Neural progenitor cell (in vitro differentiated cells): ENCODE results near the gene WIPF2. TPM values are rescaled to one million over a fixed set of nuclear protein-coding genes. Genes with fewer than 3 reads are reported as not detected.

Experiments used
- DNase-seq: peaks from one replicate; pipeline ENCODE4 v3.0.0-alpha.2; 2016; ENCODE audit warnings: low spot score
- H2AFZ ChIP-seq: fragments of 200-600 bp; sonication (generic); replicated peaks from 2 replicates; pipeline ENCODE4 v1.6.1; 2016; ENCODE audit warnings: antibody characterized with exemption
- H3F3A ChIP-seq: fragments of 200-600 bp; sonication (generic); 2 replicates; pipeline ENCODE4 v1.6.1; 2016; ENCODE audit warnings: antibody characterized with exemption, low read depth
- H3K27ac ChIP-seq: fragments of 200-600 bp; sonication (generic); 2 replicates; pipeline ENCODE4 v1.5.1; 2016; ENCODE audit warnings: mild to moderate bottlenecking
- H3K27me3 ChIP-seq: fragments of 200-600 bp; sonication (generic); 2 replicates; pipeline ENCODE4 v1.6.1; 2016; ENCODE audit warnings: mild to moderate bottlenecking, moderate library complexity
- H3K36me3 ChIP-seq: fragments of 200-600 bp; sonication (generic); 2 replicates; pipeline ENCODE4 v1.5.1; 2016
- H3K4me1 ChIP-seq: fragments of 200-600 bp; sonication (generic); 2 replicates; pipeline ENCODE4 v1.6.1; 2016; ENCODE audit warnings: mixed run types
- H3K4me2 ChIP-seq: fragments of 200-600 bp; sonication (generic); 2 replicates; pipeline ENCODE4 v1.6.1; 2016
- H3K4me3 ChIP-seq: fragments of 200-600 bp; sonication (generic); 2 replicates; pipeline ENCODE4 v1.5.1; 2016
- H3K79me2 ChIP-seq: fragments of 200-600 bp; sonication (generic); 2 replicates; pipeline ENCODE4 v1.6.1; 2016; ENCODE audit warnings: low read depth
- H3K9ac ChIP-seq: fragments of 200-600 bp; sonication (generic); 2 replicates; pipeline ENCODE4 v1.6.1; 2016
- H3K9me3 ChIP-seq: fragments of 200-600 bp; sonication (generic); 2 replicates; pipeline ENCODE4 v1.5.1; 2016; ENCODE audit warnings: low read depth
- H4K20me1 ChIP-seq: fragments of 200-600 bp; sonication (generic); 2 replicates; pipeline ENCODE4 v1.6.1; 2016; ENCODE audit warnings: low read depth
- H3K27ac Mint-ChIP-seq: 3 replicates; pipeline ENCODE4 v1.8.0; 2021; ENCODE audit warnings: mixed read lengths
- H3K27me3 Mint-ChIP-seq: 2 replicates; pipeline ENCODE4 v1.8.0; 2022; ENCODE audit warnings: low read depth, mild to moderate bottlenecking, inconsistent platforms, moderate library complexity, mixed read lengths; ENCODE audit not compliant: insufficient read depth
- H3K36me3 Mint-ChIP-seq: 3 replicates; pipeline ENCODE4 v1.8.0; 2021; ENCODE audit warnings: mixed read lengths
- H3K4me1 Mint-ChIP-seq: 3 replicates; pipeline ENCODE4 v1.8.0; 2021; ENCODE audit warnings: mixed read lengths
- H3K4me3 Mint-ChIP-seq: 3 replicates; pipeline ENCODE4 v1.8.0; 2021; ENCODE audit warnings: mild to moderate bottlenecking, moderate library complexity, mixed read lengths
- H3K9me3 Mint-ChIP-seq: 3 replicates; pipeline ENCODE4 v1.8.0; 2020; ENCODE audit warnings: mixed read lengths
- EZH2 ChIP-seq: fragments of 200-600 bp; sonication (generic); IDR thresholded peaks from 2 replicates; pipeline ENCODE4 v1.6.1; 2017; ENCODE audit warnings: antibody characterized with exemption, mild to moderate bottlenecking, moderate library complexity
- EZH2phosphoT487 ChIP-seq: fragments of 200-600 bp; sonication (generic); IDR thresholded peaks from 2 replicates; pipeline ENCODE4 v1.6.1; 2017; ENCODE audit warnings: antibody characterized with exemption
- total RNA-seq: library from RNA; depleted of rRNA; stranded (reverse); fragments of >200 nt; gene quantifications from 2 replicates; pipeline ENCODE4 v1.2.3, GENCODE V29; 2015; ENCODE audit warnings: low replicate concordance
- TF ChIP-seq, protein P1 (sequence below): fragments of 200-600 bp; sonication (generic); IDR thresholded peaks from 2 replicates; pipeline ENCODE4 v1.5.1; 2017; ENCODE audit warnings: antibody characterized with exemption, mild to moderate bottlenecking

Gene WIPF2
- total RNA-seq, 1 donor from 2014 or later: 6.8 TPM

DNA sequence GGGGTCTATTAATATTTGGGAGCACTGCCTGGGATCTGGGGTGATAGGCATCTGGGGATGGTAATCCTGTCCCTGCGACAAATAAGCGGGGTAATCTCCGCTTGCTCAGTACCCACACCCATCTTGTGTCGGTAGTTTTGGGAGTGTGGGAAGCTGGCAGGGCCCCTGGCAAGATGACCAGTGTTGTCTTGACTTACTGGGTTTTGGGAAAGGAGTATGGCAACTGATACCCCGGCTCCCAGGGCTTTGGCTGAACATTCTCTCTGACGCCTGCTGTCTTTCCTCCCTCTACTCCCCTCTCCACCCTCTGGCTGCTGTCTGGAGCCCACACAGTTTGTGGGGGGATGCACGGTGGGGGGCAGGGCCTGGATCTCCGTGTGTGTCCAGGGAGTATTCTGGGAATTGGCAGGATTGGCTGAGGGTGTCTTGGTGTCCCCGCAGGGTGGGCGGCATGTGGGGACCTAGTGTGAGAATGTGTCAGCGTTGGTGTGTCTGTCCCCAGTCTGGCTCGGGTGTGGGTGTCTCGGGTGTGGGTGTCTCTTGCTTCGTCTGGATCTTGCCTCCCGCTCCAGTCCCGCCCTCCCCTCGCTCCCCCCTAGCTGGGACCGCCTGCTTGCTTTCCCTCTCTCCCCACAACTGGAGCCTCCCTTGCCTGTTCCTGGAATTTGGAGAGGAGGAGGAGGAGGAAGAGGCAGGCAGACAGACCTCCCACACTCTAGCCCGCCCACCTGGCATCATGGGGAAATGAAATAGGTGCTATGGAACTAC lies 101.8 kb downstream of the WIPF2 start:
- Mint-ChIP-seq H3K4me3 (peak overlapping the region; percentile 33), H3K27me3 (peaks cover 8% of the 10 kb centered on the region), H3K4me1 (peaks cover 57% of the 10 kb centered on the region), H3K27ac (no peak overlapping the region), H3K36me3 (no peaks in the 10 kb centered on the region), H3K9me3 (no peaks in the 10 kb centered on the region)
- peaks cover 66% of the 10 kb centered on the region for H4K20me1 ChIP-seq
- H3K79me2 ChIP-seq: peaks cover 21% of the 10 kb centered on the region
- DNase-seq: no peak
- peaks cover 28% of the 10 kb centered on the region for H3K4me1 ChIP-seq
- H3K4me2 ChIP-seq: peak overlapping the region; percentile 11
- peaks cover 27% of the 10 kb centered on the region for H3K27me3 ChIP-seq
- H3K36me3 ChIP-seq: no peaks in the 10 kb centered on the region
- TF ChIP-seq EZH2phosphoT487 (no peak), EZH2 (no peak)
- TF ChIP-seq, protein P1, sequence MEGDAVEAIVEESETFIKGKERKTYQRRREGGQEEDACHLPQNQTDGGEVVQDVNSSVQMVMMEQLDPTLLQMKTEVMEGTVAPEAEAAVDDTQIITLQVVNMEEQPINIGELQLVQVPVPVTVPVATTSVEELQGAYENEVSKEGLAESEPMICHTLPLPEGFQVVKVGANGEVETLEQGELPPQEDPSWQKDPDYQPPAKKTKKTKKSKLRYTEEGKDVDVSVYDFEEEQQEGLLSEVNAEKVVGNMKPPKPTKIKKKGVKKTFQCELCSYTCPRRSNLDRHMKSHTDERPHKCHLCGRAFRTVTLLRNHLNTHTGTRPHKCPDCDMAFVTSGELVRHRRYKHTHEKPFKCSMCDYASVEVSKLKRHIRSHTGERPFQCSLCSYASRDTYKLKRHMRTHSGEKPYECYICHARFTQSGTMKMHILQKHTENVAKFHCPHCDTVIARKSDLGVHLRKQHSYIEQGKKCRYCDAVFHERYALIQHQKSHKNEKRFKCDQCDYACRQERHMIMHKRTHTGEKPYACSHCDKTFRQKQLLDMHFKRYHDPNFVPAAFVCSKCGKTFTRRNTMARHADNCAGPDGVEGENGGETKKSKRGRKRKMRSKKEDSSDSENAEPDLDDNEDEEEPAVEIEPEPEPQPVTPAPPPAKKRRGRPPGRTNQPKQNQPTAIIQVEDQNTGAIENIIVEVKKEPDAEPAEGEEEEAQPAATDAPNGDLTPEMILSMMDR: no peak
- no peak overlapping the region for H3K27ac ChIP-seq
- peaks cover 18% of the 10 kb centered on the region for H3F3A ChIP-seq
- H3K9ac ChIP-seq: no peak overlapping the region
- no peak overlapping the region for H2AFZ ChIP-seq
- H3K9me3 ChIP-seq: no peaks in the 10 kb centered on the region
- H3K4me3 ChIP-seq: no peak overlapping the region

DNA sequence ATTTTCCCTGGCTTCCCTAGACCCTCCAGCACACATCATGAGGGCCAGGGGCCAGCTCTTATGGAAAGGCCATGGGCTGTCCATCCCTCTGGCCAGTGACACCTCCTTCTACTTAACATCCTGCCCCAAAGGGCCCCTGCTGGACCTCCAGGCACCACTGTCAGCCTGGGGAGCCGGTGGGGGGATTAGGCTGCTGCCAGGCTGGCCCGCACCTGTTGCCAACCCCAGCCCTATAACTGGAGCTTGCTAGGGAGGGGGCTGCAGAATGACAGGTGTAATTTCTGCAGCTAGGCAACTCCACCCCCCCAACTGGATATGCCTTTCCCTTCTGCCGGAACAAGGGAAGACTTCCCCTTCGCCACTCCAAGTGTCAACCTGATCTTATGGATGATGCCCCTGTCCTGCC lies 102.4 kb downstream of the WIPF2 start:
- H3K27ac ChIP-seq: no peak overlapping the region
- H3K36me3 ChIP-seq: no peaks in the 10 kb centered on the region
- H3K4me1 Mint-ChIP-seq: peaks cover 55% of the 10 kb centered on the region
- H3K27ac Mint-ChIP-seq: no peak overlapping the region
- no peak overlapping the region for H3K4me2 ChIP-seq
- H3K27me3 ChIP-seq: peaks cover 21% of the 10 kb centered on the region
- peaks cover 12% of the 10 kb centered on the region for H3F3A ChIP-seq
- H3K36me3 Mint-ChIP-seq: no peaks in the 10 kb centered on the region
- peaks cover 67% of the 10 kb centered on the region for H4K20me1 ChIP-seq
- H3K4me3 Mint-ChIP-seq: no peak overlapping the region
- H3K9ac ChIP-seq: no peak overlapping the region
- peaks cover 23% of the 10 kb centered on the region for H3K4me1 ChIP-seq
- TF ChIP-seq, protein P1: no peak
- TF ChIP-seq EZH2phosphoT487: no peak
- TF ChIP-seq EZH2: no peak
- peaks cover 21% of the 10 kb centered on the region for H3K79me2 ChIP-seq
- H3K4me3 ChIP-seq: no peak overlapping the region
- DNase-seq: no peak
- H3K27me3 Mint-ChIP-seq: peaks cover 4% of the 10 kb centered on the region
- H3K9me3 ChIP-seq: no peaks in the 10 kb centered on the region
- H3K9me3 Mint-ChIP-seq: no peaks in the 10 kb centered on the region
- H2AFZ ChIP-seq: no peak overlapping the region

DNA sequence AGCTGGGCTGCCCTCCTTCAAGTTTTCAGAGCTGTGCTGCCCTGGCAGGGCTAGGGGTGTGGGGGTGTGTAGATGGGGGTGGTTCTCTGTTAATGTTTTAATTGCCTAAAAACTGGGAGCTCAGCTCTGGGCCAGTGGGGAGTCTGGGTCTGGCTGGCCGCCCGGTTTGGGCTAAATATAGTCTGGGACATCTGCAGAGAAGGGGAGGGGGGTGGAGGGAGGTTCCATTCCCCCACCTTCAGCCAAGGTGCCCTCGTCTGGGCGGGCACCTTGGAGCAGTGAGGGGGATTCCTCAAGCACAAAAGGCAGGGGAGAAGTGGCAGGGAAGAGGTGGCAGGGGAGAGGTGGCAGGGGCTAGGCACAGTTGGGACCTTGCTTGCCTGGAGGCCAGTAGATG lies 102.9 kb downstream of the WIPF2 start:
- Histone ChIP-seq H2AFZ (no peak overlapping the region), H3K9me3 (no peaks in the 10 kb centered on the region), H3K27me3 (peaks cover 17% of the 10 kb centered on the region), H3F3A (peaks cover 10% of the 10 kb centered on the region), H3K4me3 (no peak overlapping the region), H3K9ac (no peak overlapping the region), H3K27ac (no peak overlapping the region), H3K4me1 (peaks cover 21% of the 10 kb centered on the region), H3K36me3 (no peaks in the 10 kb centered on the region), H4K20me1 (peaks cover 69% of the 10 kb centered on the region), H3K4me2 (no peak overlapping the region), H3K79me2 (peaks cover 21% of the 10 kb centered on the region)
- Mint-ChIP-seq H3K9me3 (no peaks in the 10 kb centered on the region), H3K4me1 (peaks cover 54% of the 10 kb centered on the region), H3K27me3 (peaks cover 4% of the 10 kb centered on the region), H3K27ac (no peak overlapping the region), H3K36me3 (no peaks in the 10 kb centered on the region), H3K4me3 (no peak overlapping the region)
- no peak for DNase-seq
- TF ChIP-seq, protein P1: no peak
- TF ChIP-seq EZH2phosphoT487 (no peak), EZH2 (no peak)
